ENCODE results near the gene ABCF2. TPM values are rescaled to one million over a fixed set of nuclear protein-coding genes. Genes with fewer than 3 reads are reported as not detected.

ABCF2 gene
- total RNA-seq, 3 donors from 2014 or later, result 35.6 to 58.7 (median 42.2) TPM

GRCh38 chr7:151201344-151201743, 25.7 kb downstream of the ABCF2 start:
- intact Hi-C loops (cut with DNase I; ENCODE audit: low total_unique reads), result no loop called here
- Histone ChIP-seq H3K4me3 (no peak overlapping the region), H3K4me1 (no peaks in the 10 kb centered on the region), H3K27ac (no peak overlapping the region), H3K27me3 (peaks cover 0 to 7% of the 10 kb centered on the region in 2 donors), H3K36me3 (no peaks in the 10 kb centered on the region), H3K9me3 (no peaks in the 10 kb centered on the region)
- no peak for DNase-seq (ENCODE audit: low spot score in 2 of 2)
- no peak for TF ChIP-seq CTCF (IDR thresholded peaks at IDR 0.05)
- TF ChIP-seq POLR2A (IDR thresholded peaks at IDR 0.05), result no peak
- TF ChIP-seq POLR2AphosphoS5 (IDR thresholded peaks at IDR 0.05), result no peak

DNA sequence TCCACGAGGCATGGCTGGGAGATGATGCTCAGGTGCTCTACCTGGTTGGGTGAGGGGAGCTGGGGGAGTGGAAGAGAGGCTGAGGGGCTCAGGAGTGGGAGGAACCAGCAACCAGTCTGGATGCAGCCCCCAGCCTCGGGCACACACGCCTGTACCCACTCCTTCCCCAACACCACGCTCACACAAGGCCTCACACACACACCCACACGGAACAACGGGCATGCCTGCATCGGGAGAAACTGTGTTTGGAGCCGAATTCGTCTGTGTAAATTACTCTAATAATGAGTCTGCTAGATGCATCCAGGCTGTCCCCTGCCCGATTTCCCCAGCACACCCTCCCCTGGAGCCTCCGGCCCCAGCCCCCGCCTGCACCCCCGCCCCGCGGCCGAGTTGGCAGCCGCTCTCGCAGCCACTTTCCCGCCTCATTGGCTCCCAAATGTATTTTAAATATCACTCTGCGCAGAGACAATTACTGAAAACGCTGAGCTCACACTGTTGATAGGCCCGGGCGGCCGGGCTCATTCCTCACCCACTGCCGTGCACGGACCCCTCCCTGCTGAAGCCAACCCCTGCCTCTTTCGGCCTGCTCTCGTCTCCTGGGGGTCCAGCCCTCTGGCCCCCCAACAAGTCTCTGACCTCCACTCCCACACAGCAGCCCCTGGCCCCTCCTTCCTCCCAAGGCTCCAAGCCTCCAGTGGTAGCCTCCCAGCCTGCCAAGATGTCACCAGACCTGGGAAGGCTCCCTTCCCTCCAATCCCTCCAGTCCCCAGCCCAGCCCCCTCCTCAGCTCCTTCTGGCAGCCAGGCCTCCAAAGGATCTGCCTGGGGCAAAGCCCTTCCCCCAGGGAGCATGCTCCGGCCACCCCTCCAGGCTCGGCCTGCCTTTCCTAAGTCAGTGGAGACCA, 27.8 kb downstream of the ABCF2 start:
- no peak for DNase-seq (ENCODE audit: low spot score in 2 of 2)
- no peaks in the 10 kb centered on the region for H3K9me3 ChIP-seq
- H3K27me3 ChIP-seq, result peaks cover 0 to under 1% of the 10 kb centered on the region in 2 donors
- TF ChIP-seq CTCF (IDR thresholded peaks at IDR 0.05) (no peak), POLR2A (IDR thresholded peaks at IDR 0.05) (no peak), POLR2AphosphoS5 (IDR thresholded peaks at IDR 0.05) (no peak)
- no peaks in the 10 kb centered on the region for H3K4me1 ChIP-seq
- peak overlapping the region in 1 of 3 donors; percentile 25 for H3K4me3 ChIP-seq
- H3K36me3 ChIP-seq, result no peaks in the 10 kb centered on the region
- H3K27ac ChIP-seq, result no peak overlapping the region
- intact Hi-C loops (cut with DNase I; ENCODE audit: low total_unique reads), result no loop called here

- no peaks in the 10 kb centered on the region for H3K27me3 ChIP-seq
- H3K4me1 ChIP-seq, result no peaks in the 10 kb centered on the region
- no peak for TF ChIP-seq CTCF (IDR thresholded peaks at IDR 0.05)
- no peak for TF ChIP-seq POLR2A (IDR thresholded peaks at IDR 0.05)
- TF ChIP-seq POLR2AphosphoS5 (IDR thresholded peaks at IDR 0.05), result no peak
- no peak for DNase-seq (ENCODE audit: low spot score in 2 of 2)
- no peak overlapping the region for H3K4me3 ChIP-seq
- no peak overlapping the region for H3K27ac ChIP-seq
- no peaks in the 10 kb centered on the region for H3K36me3 ChIP-seq
- no peaks in the 10 kb centered on the region for H3K9me3 ChIP-seq
- intact Hi-C loops (cut with DNase I; ENCODE audit: low total_unique reads), result no loop called here
Observed at GRCh38 chr7:151197932-151198331, 29.1 kb downstream of the ABCF2 start.

- Histone ChIP-seq H3K9me3 (no peaks in the 10 kb centered on the region), H3K27ac (no peak overlapping the region), H3K36me3 (no peaks in the 10 kb centered on the region), H3K4me1 (no peaks in the 10 kb centered on the region), H3K4me3 (no peak overlapping the region), H3K27me3 (peaks cover 0 to 4% of the 10 kb centered on the region in 2 donors)
- intact Hi-C loops (cut with DNase I; ENCODE audit: low total_unique reads), result no loop called here
- no peak for DNase-seq (ENCODE audit: low spot score in 2 of 2)
- TF ChIP-seq CTCF (IDR thresholded peaks at IDR 0.05) (no peak), POLR2A (IDR thresholded peaks at IDR 0.05) (no peak), POLR2AphosphoS5 (IDR thresholded peaks at IDR 0.05) (no peak)
Observed at GRCh38 chr7:151195616-151196450, 31.2 kb downstream of the ABCF2 start.

GRCh38 chr7:151194188-151194587, 32.8 kb downstream of the ABCF2 start:
- TF ChIP-seq POLR2AphosphoS5 (IDR thresholded peaks at IDR 0.05), result no peak
- TF ChIP-seq POLR2A (IDR thresholded peaks at IDR 0.05), result no peak
- TF ChIP-seq CTCF (IDR thresholded peaks at IDR 0.05), result no peak
- Histone ChIP-seq H3K27me3 (peaks cover 0 to 4% of the 10 kb centered on the region in 2 donors), H3K9me3 (no peaks in the 10 kb centered on the region), H3K27ac (no peak overlapping the region), H3K36me3 (no peaks in the 10 kb centered on the region), H3K4me1 (no peaks in the 10 kb centered on the region), H3K4me3 (no peak overlapping the region)
- intact Hi-C loops (cut with DNase I; ENCODE audit: low total_unique reads), result no loop called here
- DNase-seq (ENCODE audit: low spot score in 2 of 2), result no peak
